ENCODE results near the gene PMPCB. TPM values are rescaled to one million over a fixed set of nuclear protein-coding genes. Genes with fewer than 3 reads are reported as not detected.

Gene PMPCB
- total RNA-seq, 1 experiment from 2014 or later, result 74.4 TPM

DNA sequence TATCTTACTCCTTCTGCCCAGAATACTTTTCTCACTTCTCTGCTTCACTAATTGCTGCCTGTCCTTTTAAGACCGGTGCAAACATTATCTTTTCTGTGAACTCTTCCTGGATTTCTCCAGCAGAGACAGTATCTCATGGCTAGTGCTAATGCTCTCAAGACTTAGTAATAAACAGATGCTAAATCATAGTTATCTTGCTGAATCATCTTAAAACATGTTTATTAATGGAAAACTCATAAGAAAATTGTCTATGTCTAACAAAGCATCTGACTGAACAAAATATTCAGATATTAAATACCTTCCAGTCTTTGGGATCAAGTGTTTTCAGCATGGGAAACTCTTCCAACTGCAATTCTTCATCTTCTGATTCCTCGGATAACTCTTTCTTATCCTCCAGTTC lies 44.2 kb downstream of the PMPCB start:
- H3K36me3 Mint-ChIP-seq, result peaks cover 47% of the 10 kb centered on the region
- CTCF ChIA-PET, result no interaction called here
- no peak for DNase-seq (ENCODE audit: low spot score)
- no peak for TF ChIP-seq NFATC4 (CRISPR knock-in tag; IDR thresholded peaks at IDR 0.05)
- no peak for TF ChIP-seq SMAD3 (CRISPR knock-in tag; IDR thresholded peaks at IDR 0.05; ENCODE audit: borderline replicate concordance)
- POLR2A ChIA-PET, result no interaction called here
- peaks cover 5% of the 10 kb centered on the region; the same call in 1 of the 2 replicates for H3K4me1 Mint-ChIP-seq
- H3K4me3 Mint-ChIP-seq, result no peak overlapping the region
- H3K9me3 Mint-ChIP-seq, result no peaks in the 10 kb centered on the region
- H3K27ac Mint-ChIP-seq, result no peak overlapping the region
- ATAC-seq, result no peak
- no peaks in the 10 kb centered on the region for H3K27me3 Mint-ChIP-seq (ENCODE audit: low read depth)

DNA sequence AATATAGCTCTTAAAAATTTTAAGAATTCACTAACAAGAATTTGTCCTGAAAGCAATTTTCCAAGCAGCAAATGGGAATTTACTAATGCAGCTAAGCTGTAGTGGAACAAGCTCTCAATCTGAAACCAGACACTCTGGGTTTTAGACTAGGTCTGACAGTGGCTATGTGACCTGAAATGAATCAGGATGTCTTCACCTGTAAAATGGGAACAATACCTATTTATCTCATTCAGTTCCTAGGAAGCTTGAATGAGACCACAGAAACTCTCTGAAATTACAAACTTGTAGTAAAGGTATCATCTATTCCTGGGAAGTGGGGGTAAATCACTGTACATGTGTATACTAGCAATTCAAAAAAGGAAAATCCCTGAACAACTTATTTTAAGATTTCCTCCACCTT lies 46.1 kb downstream of the PMPCB start:
- no peaks in the 10 kb centered on the region for H3K27me3 Mint-ChIP-seq (ENCODE audit: low read depth)
- DNase-seq (ENCODE audit: low spot score) (no peak), ATAC-seq (no peak)
- peaks cover 9% of the 10 kb centered on the region for H3K4me1 Mint-ChIP-seq
- H3K36me3 Mint-ChIP-seq, result peaks cover 32% of the 10 kb centered on the region
- CTCF ChIA-PET, result no interaction called here
- no peak for TF ChIP-seq GTF2I (CRISPR knock-in tag; conservative IDR thresholded peaks at IDR 0.05)
- TF ChIP-seq, protein P1, sequence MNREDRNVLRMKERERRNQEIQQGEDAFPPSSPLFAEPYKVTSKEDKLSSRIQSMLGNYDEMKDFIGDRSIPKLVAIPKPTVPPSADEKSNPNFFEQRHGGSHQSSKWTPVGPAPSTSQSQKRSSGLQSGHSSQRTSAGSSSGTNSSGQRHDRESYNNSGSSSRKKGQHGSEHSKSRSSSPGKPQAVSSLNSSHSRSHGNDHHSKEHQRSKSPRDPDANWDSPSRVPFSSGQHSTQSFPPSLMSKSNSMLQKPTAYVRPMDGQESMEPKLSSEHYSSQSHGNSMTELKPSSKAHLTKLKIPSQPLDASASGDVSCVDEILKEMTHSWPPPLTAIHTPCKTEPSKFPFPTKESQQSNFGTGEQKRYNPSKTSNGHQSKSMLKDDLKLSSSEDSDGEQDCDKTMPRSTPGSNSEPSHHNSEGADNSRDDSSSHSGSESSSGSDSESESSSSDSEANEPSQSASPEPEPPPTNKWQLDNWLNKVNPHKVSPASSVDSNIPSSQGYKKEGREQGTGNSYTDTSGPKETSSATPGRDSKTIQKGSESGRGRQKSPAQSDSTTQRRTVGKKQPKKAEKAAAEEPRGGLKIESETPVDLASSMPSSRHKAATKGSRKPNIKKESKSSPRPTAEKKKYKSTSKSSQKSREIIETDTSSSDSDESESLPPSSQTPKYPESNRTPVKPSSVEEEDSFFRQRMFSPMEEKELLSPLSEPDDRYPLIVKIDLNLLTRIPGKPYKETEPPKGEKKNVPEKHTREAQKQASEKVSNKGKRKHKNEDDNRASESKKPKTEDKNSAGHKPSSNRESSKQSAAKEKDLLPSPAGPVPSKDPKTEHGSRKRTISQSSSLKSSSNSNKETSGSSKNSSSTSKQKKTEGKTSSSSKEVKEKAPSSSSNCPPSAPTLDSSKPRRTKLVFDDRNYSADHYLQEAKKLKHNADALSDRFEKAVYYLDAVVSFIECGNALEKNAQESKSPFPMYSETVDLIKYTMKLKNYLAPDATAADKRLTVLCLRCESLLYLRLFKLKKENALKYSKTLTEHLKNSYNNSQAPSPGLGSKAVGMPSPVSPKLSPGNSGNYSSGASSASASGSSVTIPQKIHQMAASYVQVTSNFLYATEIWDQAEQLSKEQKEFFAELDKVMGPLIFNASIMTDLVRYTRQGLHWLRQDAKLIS (CRISPR knock-in tag; IDR thresholded peaks at IDR 0.05; ENCODE audit: borderline replicate concordance), result no peak
- TF ChIP-seq ZNF219 (CRISPR knock-in tag; IDR thresholded peaks at IDR 0.05; ENCODE audit: borderline replicate concordance), result no peak
- TF ChIP-seq HMGA2 (CRISPR knock-in tag; IDR thresholded peaks at IDR 0.05), result no peak
- no peak for TF ChIP-seq ZNF671 (CRISPR knock-in tag; IDR thresholded peaks at IDR 0.05)
- TF ChIP-seq JUN (CRISPR knock-in tag; IDR thresholded peaks at IDR 0.05), result no peak
- TF ChIP-seq, protein P2, sequence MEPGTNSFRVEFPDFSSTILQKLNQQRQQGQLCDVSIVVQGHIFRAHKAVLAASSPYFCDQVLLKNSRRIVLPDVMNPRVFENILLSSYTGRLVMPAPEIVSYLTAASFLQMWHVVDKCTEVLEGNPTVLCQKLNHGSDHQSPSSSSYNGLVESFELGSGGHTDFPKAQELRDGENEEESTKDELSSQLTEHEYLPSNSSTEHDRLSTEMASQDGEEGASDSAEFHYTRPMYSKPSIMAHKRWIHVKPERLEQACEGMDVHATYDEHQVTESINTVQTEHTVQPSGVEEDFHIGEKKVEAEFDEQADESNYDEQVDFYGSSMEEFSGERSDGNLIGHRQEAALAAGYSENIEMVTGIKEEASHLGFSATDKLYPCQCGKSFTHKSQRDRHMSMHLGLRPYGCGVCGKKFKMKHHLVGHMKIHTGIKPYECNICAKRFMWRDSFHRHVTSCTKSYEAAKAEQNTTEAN (CRISPR knock-in tag; IDR thresholded peaks at IDR 0.05), result no peak
- TF ChIP-seq, protein P3, sequence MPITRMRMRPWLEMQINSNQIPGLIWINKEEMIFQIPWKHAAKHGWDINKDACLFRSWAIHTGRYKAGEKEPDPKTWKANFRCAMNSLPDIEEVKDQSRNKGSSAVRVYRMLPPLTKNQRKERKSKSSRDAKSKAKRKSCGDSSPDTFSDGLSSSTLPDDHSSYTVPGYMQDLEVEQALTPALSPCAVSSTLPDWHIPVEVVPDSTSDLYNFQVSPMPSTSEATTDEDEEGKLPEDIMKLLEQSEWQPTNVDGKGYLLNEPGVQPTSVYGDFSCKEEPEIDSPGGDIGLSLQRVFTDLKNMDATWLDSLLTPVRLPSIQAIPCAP (CRISPR knock-in tag; IDR thresholded peaks at IDR 0.05), result no peak
- TF ChIP-seq ZNF317 (CRISPR knock-in tag; IDR thresholded peaks at IDR 0.05; ENCODE audit: borderline replicate concordance, low read depth), result no peak
- peak overlapping the region; percentile 97; the same call in 1 of the 2 replicates for H3K27ac Mint-ChIP-seq
- POLR2A ChIA-PET, result no interaction called here
- H3K9me3 Mint-ChIP-seq, result no peaks in the 10 kb centered on the region
- H3K4me3 Mint-ChIP-seq, result peak overlapping the region; percentile 85

DNA sequence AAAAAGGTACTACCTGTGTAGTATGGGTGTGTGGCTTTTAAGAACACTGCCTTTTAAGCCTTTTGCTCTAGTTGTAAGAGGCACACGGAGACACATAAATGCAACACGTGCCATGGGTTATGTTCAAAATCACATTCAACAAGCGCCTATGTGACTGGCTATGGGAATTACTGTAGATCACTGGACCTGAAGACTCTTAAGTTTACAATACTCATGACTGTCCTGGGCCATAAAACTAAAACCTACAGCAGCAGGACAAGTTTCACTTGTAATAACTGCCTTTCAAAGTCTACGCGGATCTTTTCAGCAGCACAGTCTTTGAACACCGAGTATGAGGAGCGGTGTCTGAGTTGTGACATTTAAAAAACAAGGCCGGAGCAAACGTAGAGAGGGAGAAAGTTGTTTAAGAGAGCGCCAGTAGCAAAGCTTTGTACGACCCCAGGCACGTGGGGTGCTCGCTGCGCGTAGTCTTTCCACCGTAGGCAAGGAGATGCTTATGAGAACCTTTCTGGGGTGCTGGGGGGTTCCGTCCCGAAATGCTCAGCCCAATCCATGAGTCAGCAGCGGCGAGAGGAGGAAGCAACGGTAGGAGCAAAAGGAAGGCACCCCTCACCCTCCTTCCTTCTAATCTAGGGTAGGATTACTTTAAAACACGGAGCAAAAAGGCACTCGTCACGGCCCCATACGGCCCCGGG lies 46.7 kb downstream of the PMPCB start:
- ChIA-PET POLR2A (interaction anchor here (0.6 kb wide), 1 partner anchor 12 kb away, joined by 3 read pairs; no protein-coding TSS in a partner anchor), CTCF (no interaction called here)
- TF ChIP-seq, protein P4, sequence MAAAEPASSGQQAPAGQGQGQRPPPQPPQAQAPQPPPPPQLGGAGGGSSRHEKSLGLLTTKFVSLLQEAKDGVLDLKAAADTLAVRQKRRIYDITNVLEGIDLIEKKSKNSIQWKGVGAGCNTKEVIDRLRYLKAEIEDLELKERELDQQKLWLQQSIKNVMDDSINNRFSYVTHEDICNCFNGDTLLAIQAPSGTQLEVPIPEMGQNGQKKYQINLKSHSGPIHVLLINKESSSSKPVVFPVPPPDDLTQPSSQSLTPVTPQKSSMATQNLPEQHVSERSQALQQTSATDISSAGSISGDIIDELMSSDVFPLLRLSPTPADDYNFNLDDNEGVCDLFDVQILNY (CRISPR knock-in tag; IDR thresholded peaks at IDR 0.05), result peak; percentile 15; the same call in 1 of the 2 replicates
- TF ChIP-seq, protein P5, sequence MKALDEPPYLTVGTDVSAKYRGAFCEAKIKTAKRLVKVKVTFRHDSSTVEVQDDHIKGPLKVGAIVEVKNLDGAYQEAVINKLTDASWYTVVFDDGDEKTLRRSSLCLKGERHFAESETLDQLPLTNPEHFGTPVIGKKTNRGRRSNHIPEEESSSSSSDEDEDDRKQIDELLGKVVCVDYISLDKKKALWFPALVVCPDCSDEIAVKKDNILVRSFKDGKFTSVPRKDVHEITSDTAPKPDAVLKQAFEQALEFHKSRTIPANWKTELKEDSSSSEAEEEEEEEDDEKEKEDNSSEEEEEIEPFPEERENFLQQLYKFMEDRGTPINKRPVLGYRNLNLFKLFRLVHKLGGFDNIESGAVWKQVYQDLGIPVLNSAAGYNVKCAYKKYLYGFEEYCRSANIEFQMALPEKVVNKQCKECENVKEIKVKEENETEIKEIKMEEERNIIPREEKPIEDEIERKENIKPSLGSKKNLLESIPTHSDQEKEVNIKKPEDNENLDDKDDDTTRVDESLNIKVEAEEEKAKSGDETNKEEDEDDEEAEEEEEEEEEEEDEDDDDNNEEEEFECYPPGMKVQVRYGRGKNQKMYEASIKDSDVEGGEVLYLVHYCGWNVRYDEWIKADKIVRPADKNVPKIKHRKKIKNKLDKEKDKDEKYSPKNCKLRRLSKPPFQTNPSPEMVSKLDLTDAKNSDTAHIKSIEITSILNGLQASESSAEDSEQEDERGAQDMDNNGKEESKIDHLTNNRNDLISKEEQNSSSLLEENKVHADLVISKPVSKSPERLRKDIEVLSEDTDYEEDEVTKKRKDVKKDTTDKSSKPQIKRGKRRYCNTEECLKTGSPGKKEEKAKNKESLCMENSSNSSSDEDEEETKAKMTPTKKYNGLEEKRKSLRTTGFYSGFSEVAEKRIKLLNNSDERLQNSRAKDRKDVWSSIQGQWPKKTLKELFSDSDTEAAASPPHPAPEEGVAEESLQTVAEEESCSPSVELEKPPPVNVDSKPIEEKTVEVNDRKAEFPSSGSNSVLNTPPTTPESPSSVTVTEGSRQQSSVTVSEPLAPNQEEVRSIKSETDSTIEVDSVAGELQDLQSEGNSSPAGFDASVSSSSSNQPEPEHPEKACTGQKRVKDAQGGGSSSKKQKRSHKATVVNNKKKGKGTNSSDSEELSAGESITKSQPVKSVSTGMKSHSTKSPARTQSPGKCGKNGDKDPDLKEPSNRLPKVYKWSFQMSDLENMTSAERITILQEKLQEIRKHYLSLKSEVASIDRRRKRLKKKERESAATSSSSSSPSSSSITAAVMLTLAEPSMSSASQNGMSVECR (CRISPR knock-in tag; IDR thresholded peaks at IDR 0.05; ENCODE audit: borderline replicate concordance), result 0 out of 2 replicates have a peak, but pooled peaks have one; percentile 27
- no peak for TF ChIP-seq SOX15 (CRISPR knock-in tag; IDR thresholded peaks at IDR 0.05)
- no peak for ATAC-seq
- Mint-ChIP-seq H3K27me3 (ENCODE audit: low read depth) (no peaks in the 10 kb centered on the region), H3K36me3 (peaks cover 32% of the 10 kb centered on the region), H3K27ac (peak overlapping the region; percentile 97), H3K4me1 (peaks cover 13% of the 10 kb centered on the region), H3K9me3 (no peaks in the 10 kb centered on the region), H3K4me3 (peak overlapping the region; percentile 85)
- peak; percentile 12 for DNase-seq (ENCODE audit: low spot score)
